HG03108 (cell line): Measurements from ENCODE around the gene ATG10.
"Not testable (repeated sequence)": the region's sequence is repeated elsewhere in the genome, so short reads cannot be mapped to it uniquely, and the experiment has no call there.

Experiments
- ATAC-seq: cut with Tn5 transposase; IDR thresholded peaks from one replicate; pipeline ENCODE4 v1.9.1; 2021; ENCODE audit warnings: moderate library complexity; ENCODE audit not compliant: unreplicated experiment

ATG10 gene

DNA sequence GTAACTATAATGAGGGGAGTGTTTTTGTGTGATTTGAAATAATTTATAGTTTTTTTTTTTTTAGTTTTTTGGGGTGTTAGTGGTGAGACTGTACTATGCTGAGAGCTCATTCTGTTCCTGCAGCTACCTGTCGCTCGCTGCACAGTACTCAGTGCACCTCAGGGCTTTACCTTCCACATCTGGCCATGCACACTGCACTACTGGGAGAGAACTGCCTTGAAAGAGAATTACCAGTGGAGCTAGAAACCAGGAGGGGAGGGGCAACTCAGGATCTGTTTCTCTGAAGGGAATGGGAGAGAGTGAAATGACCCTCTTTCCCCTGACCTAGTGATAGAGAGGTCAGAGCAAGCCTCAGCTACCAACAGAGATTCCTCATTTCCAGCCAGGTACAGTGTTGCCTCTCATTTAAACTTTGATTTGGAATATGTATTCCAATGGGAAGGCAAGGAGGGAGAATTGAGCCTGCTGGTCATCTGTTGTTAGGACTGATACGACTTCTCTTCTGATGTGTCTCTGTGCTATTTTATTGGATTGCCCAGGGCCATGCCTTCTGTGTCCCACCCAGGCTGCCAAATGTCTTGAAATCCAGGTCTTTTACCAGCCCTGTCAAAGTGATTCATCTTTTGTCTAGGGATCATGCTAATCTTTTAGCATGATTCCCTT lies 8.9 kb downstream of the ATG10 start:
- no peak for ATAC-seq

DNA sequence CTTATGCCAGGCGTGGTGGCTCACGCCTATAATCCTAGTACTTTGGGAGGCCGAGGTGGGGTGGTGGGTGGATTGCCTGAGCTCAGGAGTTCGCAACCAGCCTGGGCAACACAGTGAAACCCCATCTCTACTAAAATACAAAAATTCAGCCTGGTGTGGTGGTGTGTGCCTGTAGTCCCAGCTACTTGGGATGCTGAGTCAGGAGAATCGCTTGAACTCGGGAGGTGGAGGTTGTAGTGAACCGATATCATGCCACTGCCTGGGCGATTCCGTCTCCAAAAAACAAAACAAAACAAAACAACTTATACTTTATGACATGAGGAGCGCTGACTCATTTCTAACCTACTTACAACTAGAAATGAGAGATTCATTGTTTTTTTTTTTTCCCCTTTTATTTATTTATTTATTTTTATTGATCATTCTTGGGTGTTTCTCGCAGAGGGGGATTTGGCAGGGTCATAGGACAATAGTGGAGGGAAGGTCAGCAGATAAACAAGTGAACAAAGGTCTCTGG lies 10.4 kb downstream of the ATG10 start:
- not testable (repeated sequence) for ATAC-seq

DNA sequence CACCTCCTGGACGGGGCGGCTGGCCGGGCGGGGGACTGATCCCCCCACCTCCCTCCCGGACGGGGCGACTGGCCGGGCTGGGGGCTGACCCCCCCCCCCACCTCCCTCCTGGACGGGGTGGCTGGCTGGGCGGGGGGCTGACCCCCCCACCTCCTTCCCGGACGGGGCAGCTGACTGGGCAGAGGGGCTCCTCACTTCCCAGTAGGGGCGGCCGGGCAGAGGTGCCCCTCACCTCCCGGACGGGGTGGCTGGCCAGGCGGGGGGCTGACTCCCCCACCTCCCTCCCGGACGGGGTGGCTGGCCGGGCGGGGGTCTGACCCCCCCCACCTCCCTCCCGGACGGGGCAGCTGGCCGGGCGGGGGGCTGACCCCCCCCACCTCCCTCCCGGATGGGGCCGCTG lies 11.3 kb downstream of the ATG10 start:
- not testable (repeated sequence) for ATAC-seq

DNA sequence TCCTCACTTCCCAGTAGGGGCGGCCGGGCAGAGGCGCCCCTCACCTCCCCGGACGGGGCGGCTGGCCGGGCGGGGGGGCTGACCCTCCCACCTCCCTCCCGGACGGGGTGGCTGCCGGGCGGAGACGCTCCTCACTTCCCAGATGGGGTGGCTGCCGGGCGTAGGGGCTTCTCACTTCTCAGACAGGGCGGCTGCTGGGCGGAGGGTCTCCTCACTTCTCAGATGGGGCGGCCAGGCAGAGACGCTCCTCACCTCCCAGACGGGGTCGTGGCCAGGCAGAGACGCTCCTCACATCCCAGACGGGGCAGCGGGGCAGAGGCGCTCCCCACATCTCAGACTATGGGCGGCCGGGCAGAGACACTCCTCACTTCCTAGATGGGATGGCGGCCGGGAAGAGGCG lies 11.7 kb downstream of the ATG10 start:
- not testable (repeated sequence) for ATAC-seq

DNA sequence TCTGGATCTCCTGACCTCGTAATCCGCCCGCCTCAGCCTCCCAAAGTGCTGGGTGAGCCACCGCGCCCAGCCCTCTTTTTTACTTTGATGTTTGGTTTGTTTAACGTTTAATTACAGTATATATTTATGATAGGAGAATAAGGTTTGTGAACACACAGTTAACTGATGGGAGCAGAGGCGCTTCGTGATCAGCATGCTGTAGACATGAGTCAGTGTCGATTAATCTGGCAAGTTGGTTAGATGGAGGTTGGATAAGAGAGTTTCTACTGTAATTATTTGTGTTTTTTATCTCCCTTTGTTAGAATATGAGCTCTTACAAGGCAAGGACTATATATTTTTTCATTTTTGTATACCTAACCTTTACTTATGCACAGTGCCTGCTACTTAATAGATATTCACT lies 14.3 kb downstream of the ATG10 start:
- no peak for ATAC-seq

DNA sequence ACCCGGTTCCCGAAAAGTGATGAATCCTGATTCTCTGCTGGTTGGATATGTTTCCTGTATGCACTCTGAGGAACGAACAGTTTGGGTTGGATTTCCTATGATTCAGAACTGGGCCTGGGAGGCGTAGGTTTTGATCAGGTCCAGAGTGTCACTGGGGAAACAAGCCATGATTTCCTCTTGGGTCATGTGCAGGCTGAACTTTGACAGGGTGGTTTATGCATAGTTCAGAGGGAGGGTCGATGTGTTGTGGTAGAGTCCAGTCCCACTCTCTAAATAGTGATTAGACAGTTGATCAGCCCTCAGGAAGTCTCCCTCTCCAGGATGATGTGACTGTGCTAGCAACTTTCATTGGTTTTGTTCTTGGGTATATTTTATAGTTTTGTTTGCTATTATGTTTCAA lies 17.4 kb downstream of the ATG10 start:
- ATAC-seq = no peak

DNA sequence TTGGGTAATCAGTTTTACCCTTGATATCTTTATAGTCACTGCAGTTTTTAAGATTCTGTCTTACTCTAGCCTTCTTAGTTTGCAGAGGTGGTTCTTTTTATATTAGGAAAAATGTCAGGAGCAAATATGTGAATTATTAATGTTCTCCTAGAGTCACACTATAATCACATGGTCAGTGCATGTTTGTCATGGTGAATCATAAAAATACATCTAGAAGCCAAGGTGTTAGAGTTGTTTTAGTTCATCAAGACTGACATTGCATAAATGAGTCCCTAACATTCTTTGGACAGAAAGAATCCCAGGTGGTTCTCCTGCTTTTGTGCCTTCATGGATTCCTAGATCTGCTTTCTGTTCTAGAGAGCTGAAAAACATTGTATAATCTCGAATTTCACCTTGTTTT lies 22.9 kb downstream of the ATG10 start:
- no peak for ATAC-seq

DNA sequence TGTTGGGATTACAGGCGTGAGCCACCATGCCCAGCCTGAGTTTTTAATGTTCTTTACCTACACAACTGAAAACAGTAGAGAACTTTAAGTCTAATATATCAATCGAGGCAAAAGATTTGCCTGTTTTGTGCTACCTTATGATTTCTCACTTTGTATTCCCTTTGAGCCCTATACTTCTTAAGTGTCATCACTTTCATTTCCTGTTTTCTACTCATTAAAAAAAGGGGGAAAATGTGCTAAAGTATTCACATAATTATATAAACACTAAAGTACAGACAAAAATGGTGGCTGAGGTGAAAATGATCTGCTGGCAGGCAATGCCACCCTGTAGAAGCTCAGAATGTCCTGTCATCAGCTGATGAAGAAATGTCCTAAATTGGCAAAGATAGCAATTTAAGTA lies 23.6 kb downstream of the ATG10 start:
- ATAC-seq = no peak

DNA sequence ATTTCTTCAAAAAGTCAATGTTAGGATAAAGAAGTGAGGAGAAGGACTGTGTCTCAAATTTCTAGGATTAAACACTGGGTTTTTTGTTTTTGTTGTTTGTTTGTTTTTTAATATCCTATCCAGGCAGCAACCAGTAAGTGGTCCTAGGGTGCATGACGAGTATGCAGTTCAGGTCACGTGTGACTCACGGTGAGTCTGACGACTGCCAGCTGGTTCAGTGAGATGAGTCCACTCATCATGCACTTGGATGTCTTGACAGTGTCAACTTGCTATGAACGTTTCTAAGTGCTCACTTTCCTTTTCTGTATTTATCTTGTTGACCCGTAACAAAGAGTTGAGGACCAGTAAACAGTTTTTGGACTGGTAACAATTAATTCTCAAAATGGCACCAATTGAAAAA lies 32.7 kb downstream of the ATG10 start:
- ATAC-seq = no peak

DNA sequence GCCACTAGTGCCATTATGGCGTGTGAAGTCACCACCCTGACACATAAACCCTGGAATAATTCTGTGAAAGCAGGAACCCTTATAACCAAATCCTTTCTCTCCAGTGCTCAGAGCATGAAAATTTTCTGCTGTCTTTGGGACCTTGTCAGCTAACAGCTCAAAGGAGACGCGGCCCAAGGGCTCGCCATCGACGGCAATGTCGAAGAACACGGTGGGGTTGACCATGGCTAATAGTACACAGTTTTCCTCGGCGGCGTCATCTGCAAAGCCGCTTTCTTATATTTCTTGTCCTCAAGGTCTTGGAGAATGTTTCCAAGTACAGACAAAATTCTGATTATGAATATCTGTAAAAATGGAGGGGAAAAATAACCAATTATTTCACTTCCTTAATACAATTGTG lies 38.0 kb downstream of the ATG10 start:
- not testable (repeated sequence) for ATAC-seq

DNA sequence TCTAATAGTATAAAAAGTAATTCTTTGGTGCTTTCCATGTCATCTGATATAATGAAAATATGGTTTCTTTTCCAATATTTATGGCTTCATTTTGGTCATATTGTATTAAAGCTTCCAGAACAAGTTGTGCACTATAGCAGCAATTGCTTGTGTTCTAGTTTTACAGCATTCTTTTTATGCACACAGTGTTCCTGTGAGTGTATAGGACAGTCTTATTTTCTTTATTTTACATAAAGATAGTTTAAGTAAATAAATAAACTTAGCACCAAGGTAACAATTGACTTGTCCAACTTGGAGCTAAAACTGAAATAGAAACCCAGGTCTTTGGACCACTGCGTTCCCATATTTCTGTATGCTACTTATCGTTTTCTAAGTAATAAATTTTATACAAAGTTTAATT lies 38.9 kb downstream of the ATG10 start:
- ATAC-seq = no peak

DNA sequence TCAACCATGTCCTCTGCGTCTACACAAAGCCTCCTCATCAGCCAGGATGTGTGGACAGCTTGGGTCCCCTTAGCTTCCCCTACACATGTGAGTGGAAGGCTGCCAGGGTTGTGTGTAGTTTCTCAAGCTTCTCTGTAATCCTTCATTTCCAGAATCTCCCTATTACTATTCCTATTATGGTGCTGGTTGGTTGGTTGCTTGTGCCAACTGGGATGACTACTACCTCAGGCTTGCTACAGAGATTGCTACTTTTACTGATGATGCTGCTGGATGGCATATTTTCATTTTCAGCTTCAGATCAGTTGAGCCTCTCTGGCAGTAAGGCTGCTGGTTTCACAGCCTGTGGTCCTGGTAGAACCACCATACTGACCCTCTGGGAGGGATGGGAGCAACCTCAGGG lies 39.9 kb downstream of the ATG10 start:
- no peak for ATAC-seq

DNA sequence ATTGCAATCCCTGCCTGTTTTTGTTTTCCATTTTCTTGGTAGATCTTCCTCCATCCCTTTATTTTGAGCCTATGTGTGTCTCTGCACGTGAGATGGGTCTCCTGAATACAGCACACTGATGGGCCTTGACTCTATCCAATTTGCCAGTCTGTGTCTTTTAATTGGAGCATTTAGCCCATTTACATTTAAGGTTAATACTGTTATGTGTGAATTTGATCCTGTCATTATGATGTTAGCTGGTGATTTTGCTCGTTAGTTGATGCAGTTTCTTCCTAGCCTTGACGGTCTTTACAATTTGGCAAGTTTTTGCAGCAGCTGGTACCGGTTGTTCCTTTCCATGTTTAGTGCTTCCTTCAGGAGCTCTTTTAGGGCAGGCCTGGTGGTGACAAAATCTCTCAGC lies 42.8 kb downstream of the ATG10 start:
- ATAC-seq = not testable (repeated sequence)

DNA sequence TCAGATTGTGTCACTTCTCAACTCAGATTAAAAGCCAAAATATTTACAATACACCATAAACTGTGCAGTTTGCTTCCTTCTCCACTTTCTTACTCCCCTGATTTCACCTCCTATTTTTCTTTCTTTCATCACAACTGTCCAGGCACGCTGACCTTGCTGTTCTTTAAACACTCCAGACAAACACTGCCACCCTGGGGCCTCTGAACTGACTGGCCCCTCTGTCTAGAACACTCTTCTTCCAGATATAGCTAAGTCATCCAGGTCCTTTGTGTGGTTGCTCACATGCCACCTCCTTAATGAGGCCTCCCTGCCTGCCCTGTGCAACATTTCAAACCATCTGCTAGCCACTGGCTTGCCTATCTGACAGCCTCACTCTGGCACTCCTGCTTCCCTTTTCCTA lies 46.6 kb downstream of the ATG10 start:
- ATAC-seq = no peak

DNA sequence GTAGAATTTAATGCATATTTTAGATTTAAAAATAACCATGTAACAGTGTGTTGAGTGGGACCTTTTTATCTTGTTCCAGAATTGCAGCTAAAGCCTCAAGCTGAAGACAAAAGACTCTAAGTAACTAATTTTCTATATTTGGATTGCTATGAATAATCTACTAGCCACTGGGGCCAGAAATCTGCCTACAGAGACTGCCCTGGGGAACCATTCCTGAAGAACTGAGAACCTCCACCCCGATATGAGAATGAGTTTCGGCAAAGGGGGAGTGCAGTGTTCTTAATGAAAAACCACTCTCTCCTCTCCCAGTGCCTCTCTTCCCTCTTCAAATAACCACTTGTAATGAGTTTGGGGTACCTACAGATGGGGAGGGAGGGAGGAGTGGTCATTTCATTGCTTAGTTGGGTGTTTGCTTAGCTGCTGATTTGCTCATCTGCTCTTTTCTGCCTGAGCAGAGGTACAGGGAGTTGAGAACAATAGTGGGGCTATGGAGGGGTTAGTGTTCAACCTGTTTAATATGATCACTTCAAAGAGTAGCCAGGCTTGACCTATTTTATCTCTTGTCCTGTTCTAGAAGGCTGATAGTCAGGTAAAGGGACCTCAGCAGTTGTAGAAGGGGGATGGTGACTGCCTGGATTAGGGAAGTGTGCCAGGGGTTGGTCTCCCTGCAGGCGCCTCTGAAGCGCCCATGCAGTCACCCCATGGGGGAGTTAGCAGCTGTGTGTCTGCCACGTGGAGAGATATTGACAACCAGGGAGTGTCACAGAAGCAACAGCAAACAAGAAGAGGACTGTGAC lies 47.7 kb downstream of the ATG10 start:
- no peak for ATAC-seq

DNA sequence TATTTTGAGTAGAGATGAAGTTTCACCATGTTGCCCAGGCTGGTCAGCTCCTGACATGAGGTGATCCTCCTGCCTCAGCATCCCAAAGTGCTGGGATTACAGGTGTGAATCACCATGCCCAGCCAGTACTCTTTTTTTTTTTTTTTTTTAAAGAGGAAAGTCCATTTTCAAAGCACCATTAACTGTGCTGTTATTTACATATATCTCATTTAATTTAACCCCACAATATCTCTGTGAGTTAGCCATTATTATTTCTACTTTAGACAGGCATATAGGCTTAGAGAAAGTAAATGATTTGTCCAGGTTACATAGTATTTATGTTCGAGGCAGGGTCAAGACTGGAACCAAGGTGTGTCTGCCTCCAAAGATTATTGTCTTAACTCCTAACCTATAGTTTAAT lies 50.7 kb downstream of the ATG10 start:
- no peak for ATAC-seq

DNA sequence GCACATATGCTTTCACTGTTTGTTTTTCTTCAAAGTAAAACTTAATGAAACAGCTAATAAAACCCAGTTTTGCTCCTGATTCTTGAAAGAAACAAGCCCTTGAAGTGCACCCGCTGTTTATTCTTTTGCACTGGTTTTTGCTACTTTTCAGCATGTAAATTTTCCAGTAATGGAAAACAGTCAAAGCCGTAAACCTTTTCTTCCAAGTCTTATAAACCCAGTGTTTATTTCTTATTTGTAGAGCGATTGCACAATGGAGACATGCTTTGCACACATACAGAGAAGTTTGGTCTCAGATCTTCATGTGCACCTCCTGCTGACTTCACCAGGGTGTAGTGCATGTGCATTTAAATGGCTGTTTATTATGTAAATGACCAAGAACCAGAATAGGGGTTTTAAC lies 51.8 kb downstream of the ATG10 start:
- ATAC-seq = no peak

DNA sequence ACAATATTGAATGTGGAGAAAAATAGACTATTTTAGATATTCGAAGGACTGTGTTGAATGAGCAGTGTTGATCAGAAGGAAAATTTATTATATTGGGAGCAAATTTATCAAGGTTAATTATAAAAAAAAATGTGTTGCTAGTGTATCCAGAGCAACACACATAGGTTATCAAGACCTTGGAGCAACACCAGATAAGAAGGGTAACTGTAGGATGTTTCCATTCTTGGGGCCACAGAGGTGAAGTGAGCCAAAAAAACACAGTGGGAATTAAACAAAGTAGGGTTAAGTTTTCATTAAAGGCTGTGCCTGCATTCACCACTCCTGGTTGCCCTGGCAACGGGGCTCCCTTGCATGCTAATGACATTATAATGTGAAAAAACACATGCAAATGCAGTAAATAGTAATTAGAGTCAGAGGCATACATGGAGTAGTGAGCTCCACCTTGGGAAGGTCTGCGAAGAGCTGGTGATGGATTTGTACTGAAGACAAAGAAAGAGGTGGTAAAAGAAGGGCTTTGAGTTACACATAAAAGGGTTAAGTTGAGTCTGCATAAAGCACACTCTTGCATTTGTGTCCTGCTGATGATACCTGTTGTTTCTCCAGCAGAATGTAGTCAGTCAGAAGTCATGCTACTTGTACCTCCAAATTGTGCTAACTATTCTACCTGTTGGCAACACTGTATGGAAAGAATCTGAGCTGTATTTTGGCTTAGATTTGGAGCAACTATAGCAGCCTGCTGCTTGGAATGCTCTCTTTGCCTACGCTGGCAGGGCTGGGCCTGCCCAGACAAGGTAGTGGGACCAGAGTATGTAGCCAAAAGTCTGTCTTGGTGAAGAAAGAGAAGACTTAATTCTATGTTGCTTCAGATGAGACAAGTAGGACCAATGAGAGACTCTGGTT lies 59.6 kb downstream of the ATG10 start:
- no peak for ATAC-seq

DNA sequence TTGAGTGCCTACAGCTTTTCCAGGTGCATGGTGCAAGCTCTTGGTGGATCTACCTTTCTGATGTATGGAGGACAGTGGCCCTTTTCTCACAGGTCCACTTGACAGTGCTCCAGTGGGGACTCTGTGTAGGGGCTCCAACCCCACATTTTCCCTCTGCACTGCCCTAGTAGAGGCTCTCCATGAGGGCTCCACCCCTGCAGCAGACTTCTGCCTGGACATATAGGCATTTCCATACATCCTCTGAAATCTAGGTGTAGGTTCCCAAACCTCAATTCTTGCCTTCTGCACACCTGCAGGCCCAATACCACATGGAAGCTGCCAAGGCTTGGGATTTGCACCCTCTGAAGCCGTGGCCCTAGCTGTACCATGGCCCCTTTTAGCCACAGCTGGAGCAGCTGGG lies 71.1 kb downstream of the ATG10 start:
- not testable (repeated sequence) for ATAC-seq

DNA sequence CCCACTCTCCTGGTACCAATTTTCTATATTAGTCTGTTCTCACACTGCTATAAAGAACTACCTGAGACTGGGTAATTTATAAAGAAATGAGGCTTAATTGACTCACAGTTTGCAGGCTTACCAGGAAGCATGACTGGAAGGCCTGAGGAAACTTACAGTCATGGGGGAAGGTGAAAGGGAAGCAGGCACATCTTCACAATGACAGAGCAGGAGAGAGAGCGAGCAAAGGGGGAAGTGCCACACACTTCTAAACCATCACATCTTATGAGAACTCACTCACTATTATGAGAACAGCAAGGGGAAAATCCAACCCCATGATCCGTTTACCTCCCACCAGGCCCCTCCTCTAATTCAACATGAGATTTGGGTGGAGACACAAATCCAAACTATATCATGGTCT lies 72.2 kb downstream of the ATG10 start:
- ATAC-seq = no peak

DNA sequence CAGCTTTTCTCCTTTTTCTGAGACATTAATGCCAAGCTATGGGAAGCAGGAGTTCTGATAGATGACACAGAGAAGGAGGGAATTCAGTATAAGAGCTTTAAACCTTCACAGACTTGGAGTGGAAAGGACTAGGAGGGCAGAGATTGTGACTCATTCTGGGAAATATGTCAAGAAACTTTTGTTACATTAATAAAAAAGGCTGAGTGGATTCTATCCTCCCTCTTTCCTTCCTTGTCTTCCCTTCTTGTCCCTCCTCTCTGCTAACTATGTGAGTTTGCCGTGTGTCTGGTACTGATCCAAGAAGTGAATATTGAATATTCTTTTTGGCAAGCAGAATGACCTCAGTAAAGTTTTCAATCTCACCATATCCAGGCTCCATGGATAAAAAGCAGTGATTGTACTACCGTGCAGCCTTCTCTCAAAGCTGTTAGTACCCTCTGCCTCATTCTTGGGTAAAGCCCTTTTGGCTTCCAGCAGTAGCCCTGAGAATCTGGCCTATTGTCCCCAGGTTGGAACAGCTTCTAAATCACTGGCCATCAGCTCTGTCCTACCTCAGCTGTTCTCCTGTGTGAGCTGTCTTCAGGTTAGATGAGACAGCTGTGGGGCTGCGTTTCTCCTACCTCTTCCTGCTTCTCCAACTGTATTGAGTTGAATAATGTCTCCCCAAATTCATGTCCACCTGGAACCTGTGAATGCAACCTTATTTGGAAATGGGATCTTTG lies 73.9 kb downstream of the ATG10 start:
- ATAC-seq = no peak
